IMR-90 (cell line): ENCODE measurements around the gene TYRO3. TPM values are rescaled to one million over a fixed set of nuclear protein-coding genes. Genes with fewer than 3 reads are reported as not detected.

Source experiments
- ATAC-seq: fragments of 200-7000 bp; cut with Tn5 transposase; 2 replicates; pipeline ENCODE4 v1.9.1; 2020; ENCODE audit warnings: low read depth, mild to moderate bottlenecking, moderate library complexity
- BruUV-seq: library from RNA; stranded (reverse); fragments of 400-500 nt; replicated peaks from 2 replicates; lab custom pipeline; 2021; lab: Mats Ljungman, UMichigan
- CTCF ChIA-PET: fragments of 300-600 bp; formaldehyde crosslinking; extraction: SDS; loops from one replicate; lab custom pipeline; 2021; ENCODE audit warnings: antibody characterized with exemption; lab: Yijun Ruan, JAX
- POLR2A ChIA-PET: fragments of 300-600 bp; sonication (Branson Sonifier 250); formaldehyde crosslinking; loops from one replicate; lab custom pipeline; 2022; ENCODE audit warnings: antibody characterized with exemption; ENCODE audit not compliant: unreplicated experiment; lab: Charles Lee
- DNase-seq: peaks from one replicate; pipeline ENCODE4 v3.0.0; 2013
- H2AFZ ChIP-seq: replicated peaks from 2 replicates; pipeline ENCODE3; 2013; ENCODE audit warnings: low read length, mild to moderate bottlenecking; ENCODE audit not compliant: poor library complexity
- H2AK5ac ChIP-seq: 2 replicates; pipeline ENCODE4 v1.6.1; 2013; ENCODE audit warnings: low read depth, low read length, inconsistent platforms
- H2AK9ac ChIP-seq: replicated peaks from 2 replicates; pipeline ENCODE3; 2013; ENCODE audit warnings: mild to moderate bottlenecking, low read depth, low read length, moderate library complexity; ENCODE audit not compliant: poor library complexity
- H2BK120ac ChIP-seq: 2 replicates; pipeline ENCODE4 v1.6.1; 2013; ENCODE audit warnings: low read depth, low read length, inconsistent platforms
- H2BK15ac ChIP-seq: 3 replicates; pipeline ENCODE4 v1.6.1; 2013; ENCODE audit warnings: low read depth, low read length, inconsistent platforms
- H2BK20ac ChIP-seq: 2 replicates; pipeline ENCODE4 v1.6.1; 2013; ENCODE audit warnings: low read depth, mild to moderate bottlenecking, inconsistent platforms, low read length, moderate library complexity
- H2BK5ac ChIP-seq: 2 replicates; pipeline ENCODE4 v1.6.1; 2013; ENCODE audit warnings: mild to moderate bottlenecking, low read depth, low read length, inconsistent platforms; ENCODE audit not compliant: poor library complexity, severe bottlenecking
- H3K14ac ChIP-seq: replicated peaks from 2 replicates; pipeline ENCODE4 v1.6.1; 2013; ENCODE audit warnings: low read depth, low read length, inconsistent platforms
- H3K18ac ChIP-seq: 2 replicates; pipeline ENCODE4 v1.6.1; 2013; ENCODE audit warnings: low read depth, low read length, control low read depth
- H3K23ac ChIP-seq: 2 replicates; pipeline ENCODE4 v1.6.1; 2013; ENCODE audit warnings: low read depth, low read length, inconsistent platforms
- H3K27ac ChIP-seq: 2 replicates; pipeline ENCODE4 v1.5.1; 2013; ENCODE audit warnings: mild to moderate bottlenecking, control low read depth, low read length; ENCODE audit not compliant: insufficient read depth
- H3K27me3 ChIP-seq: 2 replicates; pipeline ENCODE4 v1.6.1; 2013; ENCODE audit warnings: low read length; ENCODE audit not compliant: control insufficient read depth, insufficient read depth
- H3K36me3 ChIP-seq: 2 replicates; pipeline ENCODE4 v1.6.1; 2013; ENCODE audit warnings: low read length, mixed read lengths; ENCODE audit not compliant: control insufficient read depth, insufficient read depth
- H3K4ac ChIP-seq: 2 replicates; pipeline ENCODE4 v1.6.1; 2013; ENCODE audit warnings: low read depth, low read length, inconsistent platforms
- H3K4me1 ChIP-seq: 2 replicates; pipeline ENCODE4 v1.6.1; 2013; ENCODE audit warnings: low read length, mixed read lengths; ENCODE audit not compliant: control insufficient read depth, insufficient read depth
- H3K4me2 ChIP-seq: 2 replicates; pipeline ENCODE4 v1.6.1; 2013; ENCODE audit warnings: low read depth, mild to moderate bottlenecking, control low read depth, low read length, moderate library complexity
- H3K4me3 ChIP-seq: 2 replicates; pipeline ENCODE4 v1.5.1; 2013; ENCODE audit warnings: low read depth, mild to moderate bottlenecking, control low read depth, low read length, moderate library complexity; ENCODE audit not compliant: insufficient read depth
- H3K56ac ChIP-seq: 2 replicates; pipeline ENCODE4 v1.6.1; 2013; ENCODE audit warnings: low read length, inconsistent platforms; ENCODE audit not compliant: insufficient read depth; ENCODE audit errors: extremely low read depth
- H3K79me1 ChIP-seq, 2 experiments: 2 replicates each; pipeline ENCODE4 v1.6.1; 2013; ENCODE audit warnings: low read length in 2 of 2, inconsistent platforms in 1 of 2, low read depth in 1 of 2
- H3K9ac ChIP-seq: 2 replicates; pipeline ENCODE4 v1.6.1; 2013; ENCODE audit warnings: low read depth, low read length, control low read depth
- H3K9me1 ChIP-seq: 2 replicates; pipeline ENCODE4 v1.6.1; 2013; ENCODE audit warnings: low read length, inconsistent platforms; ENCODE audit not compliant: insufficient read depth
- H3K9me3 ChIP-seq: 2 replicates; pipeline ENCODE4 v1.6.1; 2013; ENCODE audit warnings: low read length; ENCODE audit not compliant: control insufficient read depth, insufficient read depth
- H4K20me1 ChIP-seq: 2 replicates; pipeline ENCODE4 v1.6.1; 2013; ENCODE audit warnings: low read length, inconsistent platforms; ENCODE audit not compliant: insufficient read depth
- H4K5ac ChIP-seq: 2 replicates; pipeline ENCODE4 v1.6.1; 2013; ENCODE audit warnings: mild to moderate bottlenecking, low read depth, low read length, control low read depth
- H4K8ac ChIP-seq, 2 experiments: 2 replicates each; pipeline ENCODE4 v1.6.1; 2013; ENCODE audit warnings: low read depth in 2 of 2, low read length in 2 of 2, control low read depth in 1 of 2, inconsistent platforms in 1 of 2
- H4K91ac ChIP-seq: 2 replicates; pipeline ENCODE4 v1.6.1; 2013; ENCODE audit warnings: low read depth, low read length, inconsistent platforms; ENCODE audit not compliant: insufficient read depth
- CHD1 ChIP-seq: IDR thresholded peaks from 2 replicates; pipeline ENCODE4 v1.6.1; 2012; ENCODE audit warnings: low read depth, low read length, improper control_type of control experiment
- CTCF ChIP-seq: conservative IDR thresholded peaks from 2 replicates; pipeline ENCODE4 v1.5.1; 2012; ENCODE audit warnings: mild to moderate bottlenecking, low read depth, low read length, improper control_type of control experiment
- RFX5 ChIP-seq: IDR thresholded peaks from 2 replicates; pipeline ENCODE4 v1.8.0; 2012; ENCODE audit warnings: low read depth, mild to moderate bottlenecking, low read length, moderate library complexity
- WGBS, 2 experiments: methylation state at CpG; one replicate each; pipeline versions ENCODE4 v1.1.5 to v1.1.7; 2013; ENCODE audit warnings: missing lambda C conversion rate in 2 of 2; ENCODE audit not compliant: insufficient read length in 1 of 2; ENCODE audit errors: extremely low coverage in 2 of 2; 5-methylcytosine and 5-hydroxymethylcytosine counted together
- dilution Hi-C: fragments of 300-500 bp; cut with HindIII; formaldehyde crosslinking; loops from one replicate; pipeline ENCODE4 v1.14.3; 2018; ENCODE audit warnings: low sequenced_read_pairs; ENCODE audit not compliant: unreplicated experiment
- in situ Hi-C: fragments of 300-500 bp; cut with MboI; formaldehyde crosslinking; loops from 3 replicates; pipeline ENCODE4 v1.14.3; 2019; ENCODE audit warnings: low sequenced_read_pairs, inconsistent platforms, mixed read lengths
- intact Hi-C: fragments of 100-400 bp; cut with micrococcal nuclease; formaldehyde crosslinking; loops from 2 replicates; pipeline ENCODE4 v1.10.0; 2022
- polyA plus RNA-seq, 3 experiments: library from polyadenylated mRNA; depleted of rRNA; stranded (reverse); fragments of >200 nt; gene quantifications; 2 replicates each; pipeline ENCODE4 v1.2.3, GENCODE V29; 2012; ENCODE audit warnings: low replicate concordance in 1 of 3
- total RNA-seq: library from RNA; depleted of rRNA; stranded (reverse); fragments of >200 nt; gene quantifications from 2 replicates; pipeline ENCODE4 v1.2.3, GENCODE V29; 2012

Gene TYRO3
- total and polyA plus RNA-seq, 2 of the 4 experiments (the other 2 are of a cell fraction): 11.5 to 18.4 TPM

- H2AK5ac ChIP-seq: peak overlapping the region; percentile 84; the same call in 1 of the 2 replicates
- peak overlapping the region; percentile 48; the same call in 1 of the 3 replicates for H2BK15ac ChIP-seq
- H3K36me3 ChIP-seq: peaks cover 15% of the 10 kb centered on the region; the same call in 1 of the 2 replicates
- H4K8ac ChIP-seq: peak overlapping the region; percentile 4 to 92; a peak in 2 of 4 replicates
- ATAC-seq: no peak
- peaks cover 13% of the 10 kb centered on the region for H3K9me1 ChIP-seq
- H3K9me3 ChIP-seq: no peaks in the 10 kb centered on the region
- H2BK20ac ChIP-seq: peak overlapping the region; percentile 87
- peak overlapping the region; percentile 62; the same call in 1 of the 2 replicates for H3K23ac ChIP-seq
- no peaks in the 10 kb centered on the region for H3K27me3 ChIP-seq
- H3K9ac ChIP-seq: no peak overlapping the region; the same call in 1 of the 2 replicates
- no peak overlapping the region for H2AFZ ChIP-seq
- CTCF ChIA-PET: interaction anchor here (0.8 kb wide), 1 partner anchor 18 kb away, joined by 5 read pairs; no protein-coding TSS in a partner anchor
- peak overlapping the region; percentile 69 for H3K14ac ChIP-seq
- no peak overlapping the region for H3K4me3 ChIP-seq
- peak overlapping the region; percentile 77 for H2AK9ac ChIP-seq
- peak overlapping the region; percentile 26 for H3K18ac ChIP-seq
- H3K27ac ChIP-seq: peak overlapping the region; percentile 30; the same call in 1 of the 2 replicates
- H3K4me1 ChIP-seq: peaks cover 19% of the 10 kb centered on the region
- H4K5ac ChIP-seq: peak overlapping the region; percentile 27
- BruUV-seq: no TSS peak
- dilution Hi-C loops (no loop called here), intact Hi-C loops (no loop called here), in situ Hi-C loops (no loop called here)
- peak overlapping the region; percentile 81 for H4K91ac ChIP-seq
- POLR2A ChIA-PET: no interaction called here
- TF ChIP-seq RFX5 (no peak), CTCF (no peak), CHD1 (no peak)
- H2BK120ac ChIP-seq: peak overlapping the region; percentile 88
- DNase-seq: no peak
- H2BK5ac ChIP-seq: no peak overlapping the region
- no peaks in the 10 kb centered on the region for H4K20me1 ChIP-seq
- no peak overlapping the region for H3K4me2 ChIP-seq
- H3K56ac ChIP-seq: no peak overlapping the region
- peaks cover 0 to 8% of the 10 kb centered on the region in 2 experiments; a peak in 1 of 4 replicates for H3K79me1 ChIP-seq
- WGBS, 2 experiments: no CpG with 5 or more reads among the region's 4 CpGs
- peak overlapping the region; percentile 96 for H3K4ac ChIP-seq
Observed at GRCh38 chr15:41567862-41568261, 8.8 kb downstream of the TYRO3 start.
